PC-9 (cell line): ENCODE measurements around the gene GNAI1.

Experiments used
- EZH2 ChIP-seq: fragments of 200-600 bp; sonication (generic); IDR thresholded peaks from 2 replicates; pipeline ENCODE4 v1.8.0; 2017; ENCODE audit warnings: antibody characterized with exemption, low read depth
- TF ChIP-seq, protein P1 (sequence below): fragments of 200-600 bp; sonication (generic); conservative IDR thresholded peaks from 2 replicates; pipeline ENCODE4 v1.6.1; 2017; ENCODE audit warnings: mixed run types, antibody characterized with exemption, mild to moderate bottlenecking, moderate library complexity

DNA sequence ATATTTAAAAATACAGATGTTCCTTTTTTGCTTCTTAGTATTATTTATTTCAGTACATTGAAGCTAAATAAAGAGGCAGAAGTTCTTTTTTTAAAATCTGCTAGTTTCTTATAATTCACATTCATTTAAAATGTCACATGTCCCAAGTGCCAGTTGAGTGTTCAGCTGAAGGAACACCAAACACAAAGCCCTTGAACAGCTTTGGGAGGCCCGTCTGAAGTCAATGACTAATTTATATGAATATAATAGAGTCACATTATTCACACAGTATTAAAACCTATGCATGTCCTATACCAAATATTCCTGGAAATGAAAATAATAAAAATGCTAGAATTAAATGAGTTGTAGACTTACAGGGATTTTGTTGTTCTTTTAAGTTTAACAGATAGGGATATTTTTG lies 70.3 kb downstream of the GNAI1 start:
- TF ChIP-seq, protein P1, sequence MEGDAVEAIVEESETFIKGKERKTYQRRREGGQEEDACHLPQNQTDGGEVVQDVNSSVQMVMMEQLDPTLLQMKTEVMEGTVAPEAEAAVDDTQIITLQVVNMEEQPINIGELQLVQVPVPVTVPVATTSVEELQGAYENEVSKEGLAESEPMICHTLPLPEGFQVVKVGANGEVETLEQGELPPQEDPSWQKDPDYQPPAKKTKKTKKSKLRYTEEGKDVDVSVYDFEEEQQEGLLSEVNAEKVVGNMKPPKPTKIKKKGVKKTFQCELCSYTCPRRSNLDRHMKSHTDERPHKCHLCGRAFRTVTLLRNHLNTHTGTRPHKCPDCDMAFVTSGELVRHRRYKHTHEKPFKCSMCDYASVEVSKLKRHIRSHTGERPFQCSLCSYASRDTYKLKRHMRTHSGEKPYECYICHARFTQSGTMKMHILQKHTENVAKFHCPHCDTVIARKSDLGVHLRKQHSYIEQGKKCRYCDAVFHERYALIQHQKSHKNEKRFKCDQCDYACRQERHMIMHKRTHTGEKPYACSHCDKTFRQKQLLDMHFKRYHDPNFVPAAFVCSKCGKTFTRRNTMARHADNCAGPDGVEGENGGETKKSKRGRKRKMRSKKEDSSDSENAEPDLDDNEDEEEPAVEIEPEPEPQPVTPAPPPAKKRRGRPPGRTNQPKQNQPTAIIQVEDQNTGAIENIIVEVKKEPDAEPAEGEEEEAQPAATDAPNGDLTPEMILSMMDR = no peak
- no peak for TF ChIP-seq EZH2
